ENCODE data around the gene HSPG2.
"Not testable (repeated sequence)": the region's sequence is repeated elsewhere in the genome, so short reads cannot be mapped to it uniquely, and the experiment has no call there.

Gene HSPG2

GRCh38 chr1:21843208-21843607, 93.9 kb downstream of the HSPG2 start:
- no peak for DNase-seq

- DNase-seq = no peak
These were observed 94.4 kb downstream of the HSPG2 start for GRCh38 chr1:21842606-21843162.

GRCh38 chr1:21841852-21842466, 95.2 kb downstream of the HSPG2 start:
- DNase-seq = no peak

- no peak for DNase-seq
These were observed 96.1 kb downstream of the HSPG2 start for GRCh38 chr1:21840981-21841380.

- no peak for DNase-seq
These were observed 97.6 kb downstream of the HSPG2 start for GRCh38 chr1:21839337-21840037.

- DNase-seq = no peak
These were observed 98.6 kb downstream of the HSPG2 start for GRCh38 chr1:21838359-21839157.

GRCh38 chr1:21837476-21837875, 99.6 kb downstream of the HSPG2 start:
- DNase-seq = no peak

- no peak for DNase-seq
These were observed 100.4 kb downstream of the HSPG2 start for GRCh38 chr1:21836729-21837128.

- no peak for DNase-seq
These were observed 101.1 kb downstream of the HSPG2 start for GRCh38 chr1:21836010-21836409.

GRCh38 chr1:21834666-21835065, 102.4 kb downstream of the HSPG2 start:
- no peak for DNase-seq

- DNase-seq = no peak
These were observed 103.0 kb downstream of the HSPG2 start for GRCh38 chr1:21834094-21834493.

- no peak for DNase-seq
These were observed 103.6 kb downstream of the HSPG2 start for GRCh38 chr1:21833392-21833976.

GRCh38 chr1:21831454-21831970, 105.6 kb downstream of the HSPG2 start:
- no peak for DNase-seq

GRCh38 chr1:21830792-21831453, 106.2 kb downstream of the HSPG2 start:
- no peak for DNase-seq

GRCh38 chr1:21829294-21829693, 107.8 kb downstream of the HSPG2 start:
- DNase-seq = no peak

GRCh38 chr1:21828506-21829210, 108.5 kb downstream of the HSPG2 start:
- DNase-seq = no peak

- no peak for DNase-seq
These were observed 109.0 kb downstream of the HSPG2 start for GRCh38 chr1:21828075-21828474.

- DNase-seq = no peak
These were observed 109.9 kb downstream of the HSPG2 start for GRCh38 chr1:21827141-21827679.

- not testable (repeated sequence) for DNase-seq
These were observed 110.4 kb downstream of the HSPG2 start for GRCh38 chr1:21826694-21827093.

GRCh38 chr1:21825393-21825792, 111.7 kb downstream of the HSPG2 start:
- DNase-seq = no peak

- DNase-seq = no peak
These were observed 112.2 kb downstream of the HSPG2 start for GRCh38 chr1:21824926-21825325.

Data from CD4-positive, alpha-beta T cell treated with Interleukin-4 for 1 hour (primary cell).